Osteocyte (in vitro differentiated cells): ENCODE results near the gene TPCN1. TPM values are rescaled to one million over a fixed set of nuclear protein-coding genes. Genes with fewer than 3 reads are reported as not detected.

Source experiments
- DNase-seq: peaks from one replicate; pipeline ENCODE4 v3.0.0; 2021; ENCODE audit warnings: mixed read lengths; ENCODE audit not compliant: unreplicated experiment; ENCODE audit errors: extremely low spot score
- H3K27ac Mint-ChIP-seq: one replicate; pipeline ENCODE4 v1.8.0; 2021; ENCODE audit warnings: mild to moderate bottlenecking, mixed read lengths; ENCODE audit not compliant: unreplicated experiment
- H3K27me3 Mint-ChIP-seq: one replicate; pipeline ENCODE4 v1.8.0; 2021; ENCODE audit warnings: mixed read lengths; ENCODE audit not compliant: unreplicated experiment
- H3K36me3 Mint-ChIP-seq: one replicate; pipeline ENCODE4 v1.8.0; 2021; ENCODE audit warnings: mixed read lengths; ENCODE audit not compliant: unreplicated experiment
- H3K4me1 Mint-ChIP-seq: one replicate; pipeline ENCODE4 v1.8.0; 2021; ENCODE audit warnings: mixed read lengths; ENCODE audit not compliant: unreplicated experiment
- H3K4me3 Mint-ChIP-seq: one replicate; pipeline ENCODE4 v1.8.0; 2021; ENCODE audit warnings: mild to moderate bottlenecking, moderate library complexity, mixed read lengths; ENCODE audit not compliant: unreplicated experiment
- H3K9me3 Mint-ChIP-seq: one replicate; pipeline ENCODE4 v1.8.0; 2021; ENCODE audit warnings: mixed read lengths; ENCODE audit not compliant: unreplicated experiment
- total RNA-seq: library from RNA; stranded (reverse); gene quantifications from 2 replicates; pipeline ENCODE4 v1.2.1, GENCODE V29; 2021
- TF ChIP-seq, protein P1 (sequence below): fragments of 200-600 bp; sonication (generic); IDR thresholded peaks from 2 replicates; pipeline ENCODE4 v1.5.0; 2021; ENCODE audit warnings: antibody characterized with exemption, mild to moderate bottlenecking, moderate library complexity

TPCN1 gene
- total RNA-seq, 1 donor from 2014 or later = 80.6 TPM

DNA sequence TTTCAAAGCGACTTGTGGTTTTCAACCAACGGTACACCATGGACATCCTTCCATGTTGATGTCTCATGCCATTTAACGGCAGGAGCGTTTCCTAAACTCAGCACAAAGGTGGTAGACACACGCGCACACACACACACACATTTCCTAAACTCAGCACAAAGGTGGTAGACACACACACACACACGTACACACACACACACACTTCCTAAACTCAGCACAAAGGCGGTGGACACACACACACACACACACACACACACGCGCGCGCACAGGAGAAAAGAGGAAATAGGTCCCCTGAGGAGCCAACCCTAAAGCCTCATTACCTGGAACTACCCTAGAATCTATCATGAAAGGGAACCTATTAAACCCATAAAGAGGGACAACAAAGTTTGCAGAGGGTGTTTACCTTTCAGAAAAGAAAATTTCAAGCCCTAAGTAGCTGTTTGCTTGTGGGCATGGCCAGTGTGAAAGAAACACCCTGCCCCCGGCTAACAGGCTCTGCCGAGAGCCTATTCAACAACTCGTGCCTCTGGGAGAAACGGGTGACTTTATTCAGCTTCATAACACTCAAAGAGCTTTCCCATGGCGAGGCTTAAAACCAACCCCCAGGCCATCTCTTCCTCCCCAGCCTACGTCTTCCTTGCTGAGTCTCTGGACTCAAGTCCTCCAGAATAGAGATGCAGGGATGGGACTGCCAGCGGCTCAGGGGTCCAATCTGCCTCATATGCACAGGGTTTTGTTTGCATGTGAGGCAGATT lies 81.8 kb downstream of the TPCN1 start:
- Mint-ChIP-seq H3K4me3 (no peak overlapping the region), H3K36me3 (peaks cover 14% of the 10 kb centered on the region), H3K27ac (no peak overlapping the region), H3K4me1 (peaks cover 25% of the 10 kb centered on the region), H3K9me3 (no peaks in the 10 kb centered on the region), H3K27me3 (no peaks in the 10 kb centered on the region)
- no peak for DNase-seq
- TF ChIP-seq, protein P1, sequence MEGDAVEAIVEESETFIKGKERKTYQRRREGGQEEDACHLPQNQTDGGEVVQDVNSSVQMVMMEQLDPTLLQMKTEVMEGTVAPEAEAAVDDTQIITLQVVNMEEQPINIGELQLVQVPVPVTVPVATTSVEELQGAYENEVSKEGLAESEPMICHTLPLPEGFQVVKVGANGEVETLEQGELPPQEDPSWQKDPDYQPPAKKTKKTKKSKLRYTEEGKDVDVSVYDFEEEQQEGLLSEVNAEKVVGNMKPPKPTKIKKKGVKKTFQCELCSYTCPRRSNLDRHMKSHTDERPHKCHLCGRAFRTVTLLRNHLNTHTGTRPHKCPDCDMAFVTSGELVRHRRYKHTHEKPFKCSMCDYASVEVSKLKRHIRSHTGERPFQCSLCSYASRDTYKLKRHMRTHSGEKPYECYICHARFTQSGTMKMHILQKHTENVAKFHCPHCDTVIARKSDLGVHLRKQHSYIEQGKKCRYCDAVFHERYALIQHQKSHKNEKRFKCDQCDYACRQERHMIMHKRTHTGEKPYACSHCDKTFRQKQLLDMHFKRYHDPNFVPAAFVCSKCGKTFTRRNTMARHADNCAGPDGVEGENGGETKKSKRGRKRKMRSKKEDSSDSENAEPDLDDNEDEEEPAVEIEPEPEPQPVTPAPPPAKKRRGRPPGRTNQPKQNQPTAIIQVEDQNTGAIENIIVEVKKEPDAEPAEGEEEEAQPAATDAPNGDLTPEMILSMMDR = no peak

DNA sequence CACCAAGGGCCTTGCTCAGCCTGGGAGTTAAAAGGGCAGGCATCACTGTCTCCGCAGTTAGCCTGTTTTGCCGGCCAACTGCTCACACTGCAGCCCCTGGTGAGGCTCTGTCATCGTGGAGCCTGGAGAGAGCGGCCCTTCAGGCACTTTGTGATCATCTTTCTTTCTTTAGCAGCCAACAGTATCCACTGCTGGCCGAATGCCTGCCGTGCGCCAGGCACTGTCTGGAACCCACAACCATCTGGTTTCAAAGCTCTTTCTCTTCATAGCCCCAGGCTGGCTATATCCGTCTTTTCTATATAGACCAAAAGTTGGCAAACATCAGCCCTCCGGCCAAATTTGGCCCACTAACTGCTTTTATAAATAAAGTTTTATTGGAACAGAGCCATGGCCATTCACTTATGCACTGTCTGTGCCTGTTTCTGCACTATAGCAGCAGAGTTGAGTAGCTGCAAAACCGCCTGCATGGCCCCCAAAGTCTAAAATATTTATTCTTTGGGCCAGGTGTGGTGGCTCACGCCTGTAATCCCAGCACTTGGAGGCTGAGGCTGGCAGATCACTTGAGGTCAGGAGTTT lies 84.1 kb downstream of the TPCN1 start:
- Mint-ChIP-seq H3K27ac (no peak overlapping the region), H3K36me3 (peaks cover 18% of the 10 kb centered on the region), H3K4me3 (no peak overlapping the region), H3K4me1 (peaks cover 3% of the 10 kb centered on the region), H3K9me3 (no peaks in the 10 kb centered on the region), H3K27me3 (no peaks in the 10 kb centered on the region)
- DNase-seq = no peak
- TF ChIP-seq, protein P1 = no peak

DNA sequence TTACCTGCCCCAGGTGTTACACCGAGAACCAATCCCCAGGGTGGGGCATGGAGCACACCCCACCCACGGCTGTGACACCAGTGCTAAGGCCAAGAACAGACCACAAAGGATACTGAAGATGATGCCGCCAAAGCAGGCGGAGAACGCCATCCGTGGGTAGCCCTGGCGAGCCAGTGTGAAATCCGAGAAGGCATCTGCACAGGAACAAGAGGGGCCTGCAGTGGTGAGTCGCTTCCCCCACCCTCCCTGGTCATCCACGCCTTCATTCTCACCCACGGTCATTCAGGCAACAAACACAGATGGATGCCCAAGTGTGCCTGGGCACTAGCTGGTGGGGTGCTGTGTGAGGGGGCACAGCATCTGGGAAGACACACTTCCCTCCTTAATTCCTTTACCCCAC lies 85.1 kb downstream of the TPCN1 start:
- Mint-ChIP-seq H3K4me3 (no peak overlapping the region), H3K36me3 (peaks cover 24% of the 10 kb centered on the region), H3K9me3 (no peaks in the 10 kb centered on the region), H3K27me3 (no peaks in the 10 kb centered on the region), H3K4me1 (no peaks in the 10 kb centered on the region), H3K27ac (no peak overlapping the region)
- TF ChIP-seq, protein P1 = no peak
- DNase-seq = no peak

DNA sequence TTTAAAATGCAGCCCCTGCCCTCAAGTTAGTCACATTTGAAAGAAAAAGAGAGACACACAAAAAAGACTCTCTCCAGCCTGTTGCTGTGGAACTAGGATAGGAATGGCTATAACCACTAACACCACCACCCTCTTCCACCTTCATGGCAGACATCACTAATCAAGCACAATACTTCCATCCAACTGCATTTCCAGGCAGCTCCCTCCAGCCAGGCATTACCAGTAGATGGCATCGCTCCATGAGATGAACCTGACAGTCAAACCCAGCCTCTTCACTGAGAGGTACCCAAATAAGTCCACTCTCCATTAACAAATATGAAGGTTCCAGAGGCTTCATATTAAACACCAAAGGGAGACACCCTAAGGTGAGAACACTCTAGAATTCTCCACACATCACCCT lies 89.2 kb downstream of the TPCN1 start:
- H3K27me3 Mint-ChIP-seq = no peaks in the 10 kb centered on the region
- H3K4me1 Mint-ChIP-seq = no peaks in the 10 kb centered on the region
- no peak for DNase-seq
- TF ChIP-seq, protein P1 = no peak
- H3K9me3 Mint-ChIP-seq = no peaks in the 10 kb centered on the region
- H3K27ac Mint-ChIP-seq = no peak overlapping the region
- H3K4me3 Mint-ChIP-seq = no peak overlapping the region
- peaks cover 26% of the 10 kb centered on the region for H3K36me3 Mint-ChIP-seq

DNA sequence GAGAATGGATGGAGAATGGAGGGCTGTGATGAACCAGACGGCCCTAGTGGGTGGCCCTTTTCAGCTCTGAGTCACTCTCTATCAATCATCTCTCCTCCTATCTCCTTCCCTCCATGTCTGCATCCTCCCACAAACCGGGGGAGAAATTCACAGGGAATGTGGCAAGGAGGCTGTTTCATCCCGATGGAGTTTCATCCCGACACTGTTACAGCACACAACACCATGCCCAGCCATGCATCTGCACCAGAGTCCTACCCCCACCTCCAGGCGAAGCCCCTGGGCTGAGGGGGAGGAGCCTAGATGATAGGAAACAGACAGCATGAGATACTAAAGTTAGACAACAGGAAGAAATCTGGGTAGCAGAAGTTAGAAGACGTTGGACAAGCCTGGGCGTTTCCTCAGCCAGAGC lies 92.9 kb downstream of the TPCN1 start:
- H3K4me3 Mint-ChIP-seq = no peak overlapping the region
- H3K4me1 Mint-ChIP-seq = no peaks in the 10 kb centered on the region
- H3K27ac Mint-ChIP-seq = no peak overlapping the region
- TF ChIP-seq, protein P1 = no peak
- no peak for DNase-seq
- H3K9me3 Mint-ChIP-seq = no peaks in the 10 kb centered on the region
- no peaks in the 10 kb centered on the region for H3K27me3 Mint-ChIP-seq
- peaks cover 34% of the 10 kb centered on the region for H3K36me3 Mint-ChIP-seq
